WTC11 (cell line): ENCODE results near the gene PPP1R14B. TPM values are rescaled to one million over a fixed set of nuclear protein-coding genes. Genes with fewer than 3 reads are reported as not detected.

Experiments used
- ATAC-seq: fragments of 200-7000 bp; cut with Tn5 transposase; 2 replicates; pipeline ENCODE4 v1.10.0; 2021; ENCODE audit warnings: mild to moderate bottlenecking, moderate library complexity
- CTCF ChIA-PET: fragments of 300-600 bp; sonication (Branson Sonifier 250); formaldehyde crosslinking; loops from one replicate; lab custom pipeline; 2021; ENCODE audit warnings: antibody characterized with exemption; lab: Charles Lee
- POLR2A ChIA-PET: fragments of 350-600 bp; sonication (Branson Sonifier 250); formaldehyde crosslinking; loops from one replicate; lab custom pipeline; 2021; ENCODE audit warnings: antibody characterized with exemption; lab: Charles Lee
- DNase-seq: peaks from one replicate; pipeline ENCODE4 v3.0.0; 2021; ENCODE audit warnings: low spot score
- H3K27ac Mint-ChIP-seq: 2 replicates; pipeline ENCODE4 v1.8.0; 2021; ENCODE audit warnings: mixed read lengths
- H3K27me3 Mint-ChIP-seq: 2 replicates; pipeline ENCODE4 v1.8.0; 2021; ENCODE audit warnings: low read depth, mild to moderate bottlenecking, moderate library complexity, mixed read lengths
- H3K36me3 Mint-ChIP-seq: 2 replicates; pipeline ENCODE4 v1.8.0; 2021; ENCODE audit warnings: mixed read lengths
- H3K4me1 Mint-ChIP-seq: 2 replicates; pipeline ENCODE4 v1.8.0; 2022; ENCODE audit warnings: mixed read lengths
- H3K4me3 Mint-ChIP-seq: 2 replicates; pipeline ENCODE4 v1.8.0; 2021; ENCODE audit warnings: mild to moderate bottlenecking, moderate library complexity, mixed read lengths
- H3K9me3 Mint-ChIP-seq: 2 replicates; pipeline ENCODE4 v1.8.0; 2021; ENCODE audit warnings: mixed read lengths
- AR ChIP-seq: fragments of 250-450 bp; sonication (Bioruptor Pico); IDR thresholded peaks from 2 replicates; pipeline ENCODE4 v1.9.0; 2021; ENCODE audit warnings: mild to moderate bottlenecking
- E2F1 ChIP-seq: sonication (generic); formaldehyde crosslinking; IDR thresholded peaks from 2 replicates; pipeline ENCODE4 v1.8.0; 2022; ENCODE audit warnings: mild to moderate bottlenecking, missing genetic modification reagents
- EMX1 ChIP-seq: fragments of 250-450 bp; sonication (Bioruptor Pico); IDR thresholded peaks from 2 replicates; pipeline ENCODE4 v1.8.0; 2021; ENCODE audit warnings: mild to moderate bottlenecking
- FOXP1 ChIP-seq: sonication (generic); formaldehyde crosslinking; IDR thresholded peaks from 2 replicates; pipeline ENCODE4 v1.8.0; 2022; ENCODE audit warnings: missing genetic modification reagents, mild to moderate bottlenecking, moderate library complexity, borderline replicate concordance
- GTF2I ChIP-seq: fragments of 250-450 bp; sonication (Bioruptor Pico); conservative IDR thresholded peaks from 2 replicates; pipeline ENCODE4 v1.4.0; 2021; ENCODE audit warnings: mild to moderate bottlenecking
- IRF2 ChIP-seq: sonication (generic); formaldehyde crosslinking; IDR thresholded peaks from 2 replicates; pipeline ENCODE4 v1.8.0; 2022; ENCODE audit warnings: low read depth, missing genetic modification reagents, borderline replicate concordance
- KAT7 ChIP-seq: sonication (generic); formaldehyde crosslinking; IDR thresholded peaks from 2 replicates; pipeline ENCODE4 v1.8.1; 2023; ENCODE audit warnings: missing genetic modification reagents, mild to moderate bottlenecking, borderline replicate concordance
- MAX ChIP-seq: sonication (generic); formaldehyde crosslinking; IDR thresholded peaks from 2 replicates; pipeline ENCODE4 v1.8.0; 2022; ENCODE audit warnings: mild to moderate bottlenecking, missing genetic modification reagents
- NR2C2 ChIP-seq: sonication (generic); formaldehyde crosslinking; IDR thresholded peaks from 2 replicates; pipeline ENCODE4 v1.8.0; 2022; ENCODE audit warnings: mild to moderate bottlenecking, missing genetic modification reagents
- PRRX2 ChIP-seq: fragments of 250-450 bp; sonication (Bioruptor Pico); IDR thresholded peaks from 2 replicates; pipeline ENCODE4 v1.8.0; 2021; ENCODE audit warnings: mild to moderate bottlenecking
- RORB ChIP-seq: fragments of 250-450 bp; sonication (Bioruptor Pico); IDR thresholded peaks from 2 replicates; pipeline ENCODE4 v1.9.0; 2021; ENCODE audit warnings: mild to moderate bottlenecking
- USF1 ChIP-seq: sonication (generic); formaldehyde crosslinking; IDR thresholded peaks from 2 replicates; pipeline ENCODE4 v1.8.0; 2022; ENCODE audit warnings: mild to moderate bottlenecking, missing genetic modification reagents
- ZBTB21 ChIP-seq: sonication (generic); formaldehyde crosslinking; IDR thresholded peaks from 2 replicates; pipeline ENCODE4 v1.8.1; 2023; ENCODE audit warnings: mild to moderate bottlenecking, missing genetic modification reagents, borderline replicate concordance
- ZNF416 ChIP-seq: fragments of 250-450 bp; sonication (Bioruptor Pico); IDR thresholded peaks from 2 replicates; pipeline ENCODE4 v1.9.0; 2021; ENCODE audit warnings: mild to moderate bottlenecking, inconsistent platforms
- ZNF423 ChIP-seq: fragments of 250-450 bp; sonication (Bioruptor Pico); IDR thresholded peaks from 2 replicates; pipeline ENCODE4 v2.1.2; 2022; ENCODE audit warnings: mild to moderate bottlenecking, moderate library complexity
- ZNF425 ChIP-seq: fragments of 250-450 bp; sonication (Bioruptor Pico); conservative IDR thresholded peaks from 2 replicates; pipeline ENCODE4 v1.9.0; 2021; ENCODE audit warnings: mild to moderate bottlenecking
- total RNA-seq: library from RNA; stranded (reverse); gene quantifications from 3 replicates; pipeline ENCODE4 v1.2.3, GENCODE V29; 2021

Gene PPP1R14B
- total RNA-seq, 1 experiment from 2014 or later = 471 TPM

- TF ChIP-seq IRF2 = no peak
- TF ChIP-seq, all 79 proteins: peak for 0
Measured at GRCh38 chr11:64229090-64229743, 17.5 kb downstream of the PPP1R14B start (continued).

- POLR2A ChIA-PET = interaction anchor here (1.4 to 1.9 kb wide), 3 partner anchors 16 to 73 kb away, joined by 3 to 5 read pairs (median 4); partner anchors contain the start of gene PPP1R14B
- ATAC-seq = no peak
- H3K36me3 Mint-ChIP-seq = no peaks in the 10 kb centered on the region
- H3K4me3 Mint-ChIP-seq = peak overlapping the region; percentile 81
- TF ChIP-seq KAT7 (CRISPR knock-in tag) (no peak), ZNF416 (CRISPR knock-in tag) (no peak), MAX (no peak), AR (CRISPR knock-in tag) (no peak), RORB (CRISPR knock-in tag) (no peak), USF1 (CRISPR knock-in tag) (no peak)
- H3K4me1 Mint-ChIP-seq = peaks cover 34% of the 10 kb centered on the region
- no peak overlapping the region for H3K27ac Mint-ChIP-seq
- H3K9me3 Mint-ChIP-seq = no peaks in the 10 kb centered on the region
- DNase-seq = no peak
- H3K27me3 Mint-ChIP-seq = peaks cover 7% of the 10 kb centered on the region
- CTCF ChIA-PET = interaction anchor here (0.6 to 3.8 kb wide), 5 partner anchors 10 to 198 kb away, joined by 3 to 27 read pairs (median 15); partner anchors contain the start of gene FERMT3
Measured at GRCh38 chr11:64227405-64227956, 19.3 kb downstream of the PPP1R14B start.

- Mint-ChIP-seq H3K4me3 (peak overlapping the region; percentile 81), H3K9me3 (no peaks in the 10 kb centered on the region), H3K27ac (no peak overlapping the region), H3K4me1 (peaks cover 28% of the 10 kb centered on the region), H3K36me3 (no peaks in the 10 kb centered on the region), H3K27me3 (no peaks in the 10 kb centered on the region)
- ChIA-PET CTCF (interaction anchor here (0.6 to 3.8 kb wide), 18 partner anchors 9 to 130 kb away, joined by 3 to 27 read pairs (median 5); partner anchors contain the start of genes ESRRA, FERMT3, MACROD1 and PLCB3), POLR2A (interaction anchor here (0.9 to 1.9 kb wide), 7 partner anchors 20 to 309 kb away, joined by 3 to 13 read pairs (median 3); partner anchors contain the start of genes FERMT3, PLCB3, PPP1R14B and RCOR2)
- DNase-seq (no peak), ATAC-seq (peak; percentile 3)
- no peak for TF ChIP-seq EMX1 (CRISPR knock-in tag)
- no peak for TF ChIP-seq GTF2I
- no peak for TF ChIP-seq ZBTB21
- no peak for TF ChIP-seq FOXP1 (CRISPR knock-in tag)
- TF ChIP-seq E2F1 (CRISPR knock-in tag) = no peak
- no peak for TF ChIP-seq PRRX2 (CRISPR knock-in tag)
- TF ChIP-seq ZNF423 (CRISPR knock-in tag) = no peak
- no peak; the same call in none of the 2 replicates for TF ChIP-seq MAX
- TF ChIP-seq ZNF425 (CRISPR knock-in tag) = no peak
- TF ChIP-seq NR2C2 (CRISPR knock-in tag) = no peak
Measured at GRCh38 chr11:64226507-64227051, 20.2 kb downstream of the PPP1R14B start.
